Measurements from ENCODE around the gene NR2C2AP.
A peak's percentile ranks its signal among the peaks of the same experiment; 100 is the strongest.
"Not testable (repeated sequence)": the region's sequence is repeated elsewhere in the genome, so short reads cannot be mapped to it uniquely, and the experiment has no call there.

NR2C2AP gene

GRCh38 chr19:19185853-19186740 lies 17.1 kb downstream of the NR2C2AP start:
- no peak for DNase-seq (ENCODE audit: low read depth)
- TF ChIP-seq CTCF (conservative IDR thresholded peaks at IDR 0.05; ENCODE audit: low read depth, low read length), result peak; percentile 79
- no peak overlapping the region for H3K4me3 ChIP-seq (ENCODE audit: low read length)

- no peak for DNase-seq (ENCODE audit: low read depth)
- H3K4me3 ChIP-seq (ENCODE audit: low read length), result no peak overlapping the region
- TF ChIP-seq CTCF (conservative IDR thresholded peaks at IDR 0.05; ENCODE audit: low read depth, low read length), result no peak
These were observed 21.7 kb downstream of the NR2C2AP start for GRCh38 chr19:19181488-19181998.

- H3K4me3 ChIP-seq (ENCODE audit: low read length), result no peak overlapping the region
- no peak for DNase-seq (ENCODE audit: low read depth)
- TF ChIP-seq CTCF (conservative IDR thresholded peaks at IDR 0.05; ENCODE audit: low read depth, low read length), result no peak
These were observed 23.4 kb downstream of the NR2C2AP start for GRCh38 chr19:19179548-19180441.

- TF ChIP-seq CTCF (conservative IDR thresholded peaks at IDR 0.05; ENCODE audit: low read depth, low read length), result no peak
- no peak for DNase-seq (ENCODE audit: low read depth)
- no peak overlapping the region for H3K4me3 ChIP-seq (ENCODE audit: low read length)
These were observed 26.3 kb downstream of the NR2C2AP start for GRCh38 chr19:19176950-19177349.

- not testable (repeated sequence) for DNase-seq (ENCODE audit: low read depth); H3K4me3 ChIP-seq (ENCODE audit: low read length)
These were observed 30.0 kb downstream of the NR2C2AP start for GRCh38 chr19:19173243-19173642.

GRCh38 chr19:19171821-19172532 lies 31.2 kb downstream of the NR2C2AP start:
- DNase-seq (ENCODE audit: low read depth), result no peak
- H3K4me3 ChIP-seq (ENCODE audit: low read length), result no peak overlapping the region
- TF ChIP-seq CTCF (conservative IDR thresholded peaks at IDR 0.05; ENCODE audit: low read depth, low read length), result no peak

Data from retinal pigment epithelial cell (primary cell).